NB4 (cell line): ENCODE data around the gene PAOX.

Source experiments
- DNase-seq: peaks from one replicate; pipeline ENCODE4 v3.0.0; 2010; ENCODE audit warnings: low read depth
- H3K4me3 ChIP-seq: one replicate; pipeline ENCODE4 v1.5.1; 2011; ENCODE audit warnings: mild to moderate bottlenecking, low read depth, low read length, moderate library complexity
- CTCF ChIP-seq: IDR thresholded peaks from one replicate; pipeline ENCODE4 v1.5.1; 2012; ENCODE audit warnings: low read depth, low read length
- MYC ChIP-seq: IDR thresholded peaks from 2 replicates; pipeline ENCODE4 v1.6.1; 2011; ENCODE audit warnings: low read depth, low read length
- POLR2A ChIP-seq: IDR thresholded peaks from 2 replicates; pipeline ENCODE4 v1.6.1; 2011; ENCODE audit warnings: mild to moderate bottlenecking; ENCODE audit not compliant: insufficient read length; ENCODE audit errors: extremely low read depth
- TF ChIP-seq, protein P1 (sequence below): IDR thresholded peaks from 2 replicates; pipeline ENCODE4 v1.6.1; 2011; ENCODE audit warnings: low read depth, low read length

The PAOX gene

GRCh38 chr10:133358162-133358924 lies 20.7 kb upstream of the PAOX start:
- no peak for DNase-seq
- H3K4me3 ChIP-seq = no peak overlapping the region
- TF ChIP-seq POLR2A (no peak), CTCF (no peak)

DNA sequence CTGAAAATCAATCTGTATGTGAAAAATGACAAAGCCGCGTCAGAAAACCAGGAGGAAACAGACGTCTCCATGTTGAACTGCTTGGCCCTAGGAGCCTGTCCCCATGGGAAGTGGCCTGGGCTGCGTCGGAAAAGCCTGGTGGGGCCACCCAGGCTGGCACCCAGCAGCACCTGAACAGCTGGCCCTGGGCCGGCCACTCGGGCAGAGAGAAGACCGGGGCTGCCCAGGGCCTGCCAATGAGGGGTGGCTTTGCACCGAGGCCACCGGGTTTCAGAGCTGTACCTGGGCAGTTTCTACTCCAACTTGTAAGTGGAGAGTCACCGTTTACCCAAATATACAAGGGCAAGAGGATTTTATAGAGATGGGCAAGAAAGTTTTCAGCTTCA lies 20.1 kb upstream of the PAOX start:
- H3K4me3 ChIP-seq = no peak overlapping the region
- no peak for DNase-seq
- TF ChIP-seq MYC = no peak
- TF ChIP-seq CTCF = no peak
- TF ChIP-seq POLR2A = no peak
- TF ChIP-seq, protein P1, sequence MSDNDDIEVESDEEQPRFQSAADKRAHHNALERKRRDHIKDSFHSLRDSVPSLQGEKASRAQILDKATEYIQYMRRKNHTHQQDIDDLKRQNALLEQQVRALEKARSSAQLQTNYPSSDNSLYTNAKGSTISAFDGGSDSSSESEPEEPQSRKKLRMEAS = no peak

- TF ChIP-seq MYC (no peak), POLR2A (no peak), CTCF (no peak)
- TF ChIP-seq, protein P1 = no peak
- no peak for DNase-seq
- H3K4me3 ChIP-seq = no peak overlapping the region
Observed at GRCh38 chr10:133359554-133359971, 19.5 kb upstream of the PAOX start.

- no peak for DNase-seq
- TF ChIP-seq MYC (no peak), CTCF (no peak), POLR2A (no peak)
- TF ChIP-seq, protein P1 = no peak
- H3K4me3 ChIP-seq = no peak overlapping the region
Observed at GRCh38 chr10:133359972-133360610, 19.0 kb upstream of the PAOX start.

DNA sequence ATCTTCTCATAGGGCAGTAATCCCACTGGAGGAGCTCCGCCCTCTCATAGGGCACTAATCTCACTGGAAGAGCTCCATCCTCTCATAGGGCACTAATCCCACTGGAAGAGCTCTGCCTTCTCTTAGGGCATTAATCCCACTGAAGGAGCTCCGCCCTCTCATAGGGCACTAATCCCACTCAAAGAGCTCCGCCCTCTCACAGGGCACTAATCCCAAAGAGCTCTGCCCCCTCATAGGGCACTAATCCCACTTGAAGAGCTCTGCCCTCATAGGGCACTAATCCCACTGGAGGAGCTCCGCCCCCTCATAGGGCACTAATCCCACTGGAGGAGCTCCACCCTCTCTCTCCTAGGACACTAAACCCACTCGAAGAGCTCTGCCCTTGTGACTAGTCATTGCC lies 17.8 kb upstream of the PAOX start:
- no peak for TF ChIP-seq CTCF
- no peak for DNase-seq
- no peak overlapping the region for H3K4me3 ChIP-seq
